Chondrocyte (in vitro differentiated cells): ENCODE data around the gene CDKN1C. TPM values are rescaled to one million over a fixed set of nuclear protein-coding genes. Genes with fewer than 3 reads are reported as not detected.

ENCODE experiments used
- DNase-seq: peaks from one replicate; pipeline ENCODE4 v3.0.0; 2021; ENCODE audit warnings: mixed read lengths, low spot score
- H3K27ac Mint-ChIP-seq: one replicate; pipeline ENCODE4 v1.8.0; 2021; ENCODE audit warnings: mild to moderate bottlenecking, moderate library complexity, mixed read lengths; ENCODE audit not compliant: unreplicated experiment
- H3K27me3 Mint-ChIP-seq: 2 replicates; pipeline ENCODE4 v1.8.0; 2021; ENCODE audit warnings: low read depth, mixed read lengths
- H3K36me3 Mint-ChIP-seq: 2 replicates; pipeline ENCODE4 v1.8.0; 2021; ENCODE audit warnings: low read depth, mixed read lengths
- H3K4me1 Mint-ChIP-seq: 2 replicates; pipeline ENCODE4 v1.8.0; 2021; ENCODE audit warnings: low read depth, mild to moderate bottlenecking, mixed read lengths
- H3K4me3 Mint-ChIP-seq: one replicate; pipeline ENCODE4 v1.8.0; 2021; ENCODE audit warnings: mild to moderate bottlenecking, moderate library complexity, mixed read lengths; ENCODE audit not compliant: unreplicated experiment
- H3K9me3 Mint-ChIP-seq: 2 replicates; pipeline ENCODE4 v1.8.0; 2021; ENCODE audit warnings: low read depth, mixed read lengths
- CTCF ChIP-seq: fragments of 200-600 bp; sonication (generic); IDR thresholded peaks from 2 replicates; pipeline ENCODE4 v1.5.0; 2021; ENCODE audit warnings: antibody characterized with exemption, mild to moderate bottlenecking, moderate library complexity
- total RNA-seq: library from RNA; stranded (reverse); gene quantifications from 3 replicates; pipeline ENCODE4 v1.2.1, GENCODE V29; 2021

CDKN1C gene
- total RNA-seq, 1 donor from 2014 or later: 14.6 TPM

GRCh38 chr11:2841411-2842190 is 44.0 kb downstream of the CDKN1C start:
- no peak overlapping the region for H3K27ac Mint-ChIP-seq
- peaks cover 10% of the 10 kb centered on the region for H3K27me3 Mint-ChIP-seq
- H3K9me3 Mint-ChIP-seq: no peaks in the 10 kb centered on the region
- no peaks in the 10 kb centered on the region for H3K36me3 Mint-ChIP-seq
- no peak overlapping the region for H3K4me3 Mint-ChIP-seq
- H3K4me1 Mint-ChIP-seq: peaks cover 5% of the 10 kb centered on the region
- TF ChIP-seq CTCF: no peak
- no peak for DNase-seq

- peaks cover 8% of the 10 kb centered on the region for H3K4me1 Mint-ChIP-seq
- no peak overlapping the region for H3K27ac Mint-ChIP-seq
- peaks cover 16% of the 10 kb centered on the region for H3K27me3 Mint-ChIP-seq
- no peaks in the 10 kb centered on the region for H3K9me3 Mint-ChIP-seq
- no peak overlapping the region for H3K4me3 Mint-ChIP-seq
- TF ChIP-seq CTCF: no peak
- no peak for DNase-seq
- H3K36me3 Mint-ChIP-seq: no peaks in the 10 kb centered on the region
Observed at GRCh38 chr11:2839395-2839943, 46.1 kb downstream of the CDKN1C start.

- DNase-seq: no peak
- Mint-ChIP-seq H3K36me3 (no peaks in the 10 kb centered on the region), H3K9me3 (no peaks in the 10 kb centered on the region), H3K27me3 (peaks cover 16% of the 10 kb centered on the region), H3K27ac (no peak overlapping the region), H3K4me3 (no peak overlapping the region), H3K4me1 (peaks cover 8% of the 10 kb centered on the region)
- TF ChIP-seq CTCF: no peak
Observed at GRCh38 chr11:2838676-2839294, 46.8 kb downstream of the CDKN1C start.

GRCh38 chr11:2838091-2838490 is 47.5 kb downstream of the CDKN1C start:
- H3K4me1 Mint-ChIP-seq: peaks cover 8% of the 10 kb centered on the region
- no peak overlapping the region for H3K27ac Mint-ChIP-seq
- peaks cover 16% of the 10 kb centered on the region for H3K27me3 Mint-ChIP-seq
- no peaks in the 10 kb centered on the region for H3K9me3 Mint-ChIP-seq
- no peak overlapping the region for H3K4me3 Mint-ChIP-seq
- no peak for DNase-seq
- no peaks in the 10 kb centered on the region for H3K36me3 Mint-ChIP-seq
- TF ChIP-seq CTCF: no peak

- no peak overlapping the region for H3K27ac Mint-ChIP-seq
Observed at GRCh38 chr11:2837651-2838050, 47.9 kb downstream of the CDKN1C start.

More at GRCh38 chr11:2837651-2838050, 47.9 kb downstream of the CDKN1C start:
- no peaks in the 10 kb centered on the region for H3K9me3 Mint-ChIP-seq
- peaks cover 16% of the 10 kb centered on the region for H3K27me3 Mint-ChIP-seq
- H3K36me3 Mint-ChIP-seq: no peaks in the 10 kb centered on the region
- no peak for DNase-seq
- no peak for TF ChIP-seq CTCF
- peaks cover 8% of the 10 kb centered on the region for H3K4me1 Mint-ChIP-seq
- H3K4me3 Mint-ChIP-seq: no peak overlapping the region
